GM13977 (cell line): ENCODE data around the gene SYNPO2.

ENCODE experiments used
- DNase-seq: peaks from one replicate; pipeline ENCODE4 v3.0.0; 2012; ENCODE audit warnings: low spot score
- in situ Hi-C: fragments of 300-500 bp; cut with MboI; formaldehyde crosslinking; loops from one replicate; pipeline ENCODE4 v1.12.0; 2022; ENCODE audit warnings: low sequenced_read_pairs, low pct_unique_long_range_greater_than_20kb, mixed read lengths, inconsistent platforms; ENCODE audit not compliant: unreplicated experiment
- TF ChIP-seq, protein P1 (sequence below): IDR thresholded peaks from 2 replicates; pipeline ENCODE4 v1.5.1; 2012; ENCODE audit warnings: mild to moderate bottlenecking, control low read depth; ENCODE audit not compliant: insufficient read depth; ENCODE audit errors: extremely low read depth, missing control alignments

SYNPO2 gene

DNA sequence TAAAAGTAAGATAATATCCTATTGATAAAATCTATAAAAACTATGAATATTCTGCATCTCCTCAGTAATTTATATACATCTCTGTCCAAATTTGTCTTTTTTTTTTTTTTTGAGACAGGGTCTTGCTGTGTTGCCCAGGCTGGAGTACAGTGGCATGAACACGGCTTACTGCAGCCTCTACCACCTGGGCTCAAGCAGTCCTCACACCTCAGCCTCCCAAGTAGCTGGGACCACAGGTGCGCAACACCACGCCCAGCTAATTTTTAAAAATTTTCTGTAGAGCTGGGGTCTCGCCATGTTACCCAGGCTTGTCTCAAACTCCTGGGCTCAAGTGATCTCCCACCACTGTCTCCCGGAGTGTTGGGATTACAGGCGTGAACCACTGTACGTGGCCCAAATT lies 40.4 kb upstream of the SYNPO2 start:
- no peak for DNase-seq
- TF ChIP-seq, protein P1, sequence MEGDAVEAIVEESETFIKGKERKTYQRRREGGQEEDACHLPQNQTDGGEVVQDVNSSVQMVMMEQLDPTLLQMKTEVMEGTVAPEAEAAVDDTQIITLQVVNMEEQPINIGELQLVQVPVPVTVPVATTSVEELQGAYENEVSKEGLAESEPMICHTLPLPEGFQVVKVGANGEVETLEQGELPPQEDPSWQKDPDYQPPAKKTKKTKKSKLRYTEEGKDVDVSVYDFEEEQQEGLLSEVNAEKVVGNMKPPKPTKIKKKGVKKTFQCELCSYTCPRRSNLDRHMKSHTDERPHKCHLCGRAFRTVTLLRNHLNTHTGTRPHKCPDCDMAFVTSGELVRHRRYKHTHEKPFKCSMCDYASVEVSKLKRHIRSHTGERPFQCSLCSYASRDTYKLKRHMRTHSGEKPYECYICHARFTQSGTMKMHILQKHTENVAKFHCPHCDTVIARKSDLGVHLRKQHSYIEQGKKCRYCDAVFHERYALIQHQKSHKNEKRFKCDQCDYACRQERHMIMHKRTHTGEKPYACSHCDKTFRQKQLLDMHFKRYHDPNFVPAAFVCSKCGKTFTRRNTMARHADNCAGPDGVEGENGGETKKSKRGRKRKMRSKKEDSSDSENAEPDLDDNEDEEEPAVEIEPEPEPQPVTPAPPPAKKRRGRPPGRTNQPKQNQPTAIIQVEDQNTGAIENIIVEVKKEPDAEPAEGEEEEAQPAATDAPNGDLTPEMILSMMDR, result no peak
- in situ Hi-C loops, result no loop called here

DNA sequence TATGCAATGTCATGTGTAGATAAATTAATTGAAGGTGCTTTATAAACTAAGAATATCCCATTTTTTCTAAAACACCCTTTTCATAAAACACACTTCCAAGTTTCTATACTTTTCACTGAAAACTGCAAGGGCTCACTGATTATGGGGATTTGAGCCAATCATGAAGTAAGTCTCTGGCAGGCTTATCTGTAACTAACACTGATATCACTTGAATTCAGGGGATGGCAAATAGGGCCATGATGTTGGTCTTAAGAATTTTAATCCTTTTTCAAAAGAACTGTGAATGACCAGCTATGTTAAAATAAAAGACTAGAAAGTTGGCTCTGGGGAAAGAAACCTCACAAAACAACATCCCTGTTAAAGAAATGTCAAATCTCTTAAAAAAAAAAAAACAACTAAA lies 39.8 kb upstream of the SYNPO2 start:
- DNase-seq, result no peak
- TF ChIP-seq, protein P1, result no peak
- in situ Hi-C loops, result no loop called here

DNA sequence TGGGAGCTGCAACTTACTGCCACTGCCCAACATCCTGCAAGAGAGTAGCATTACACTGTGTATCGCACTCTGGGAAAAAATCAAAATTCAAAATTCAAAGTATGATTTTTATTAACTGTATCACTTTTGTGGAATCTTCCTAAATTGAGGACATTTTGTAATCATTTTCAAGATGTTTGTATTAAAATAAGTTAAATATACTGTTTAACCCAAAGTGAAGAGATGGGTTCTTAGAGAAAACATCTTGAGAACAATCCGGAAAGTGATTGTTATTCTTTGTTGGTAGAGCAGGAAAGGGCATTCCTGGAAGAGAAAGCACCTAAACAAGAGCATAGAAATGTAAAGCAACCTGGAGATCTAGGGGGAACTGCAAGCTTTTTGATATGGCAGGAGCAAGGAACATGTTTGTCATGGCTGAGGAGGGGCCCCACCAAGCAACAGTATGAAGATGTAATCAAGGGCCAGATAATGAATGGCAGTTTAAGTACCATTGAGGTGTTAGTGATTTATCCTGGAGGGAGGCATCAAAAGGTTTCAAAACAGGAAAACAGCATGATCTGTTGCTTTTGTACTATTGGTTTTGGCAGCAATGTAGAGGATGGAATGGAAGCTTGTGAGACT lies 38.7 kb upstream of the SYNPO2 start:
- TF ChIP-seq, protein P1, result no peak
- DNase-seq, result no peak
- in situ Hi-C loops, result no loop called here

DNA sequence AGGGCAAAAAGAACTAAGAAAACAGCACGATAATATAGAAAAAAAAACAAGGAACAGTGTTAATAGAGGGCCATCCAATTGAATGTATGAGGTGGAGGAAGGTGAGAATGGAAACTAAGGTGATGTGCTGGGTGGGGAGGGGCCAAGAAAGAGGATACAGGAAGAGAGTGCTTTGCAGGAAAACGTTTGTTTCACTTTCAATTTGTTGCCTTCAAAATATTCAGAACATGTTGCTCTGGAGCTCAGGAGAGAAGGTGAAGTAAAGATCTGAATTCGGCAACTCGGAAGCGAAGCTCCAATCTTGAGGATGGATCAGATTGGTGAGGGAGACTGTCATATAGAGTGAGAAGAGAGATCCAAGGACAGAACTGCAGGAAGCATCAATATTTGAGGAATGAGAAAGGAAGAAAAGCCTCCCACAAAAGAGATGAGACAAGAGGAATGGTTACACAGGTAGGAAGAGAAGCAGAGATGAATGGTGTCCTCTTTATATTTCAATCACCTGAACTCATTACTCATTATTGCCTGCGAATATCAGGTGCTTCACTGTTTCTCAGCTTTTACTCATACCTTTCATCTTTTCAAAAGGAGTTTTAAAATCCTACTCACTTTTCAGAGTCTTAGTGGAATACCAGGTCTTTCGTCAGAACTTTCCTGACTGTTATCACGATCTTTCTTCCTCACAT lies 38.0 kb upstream of the SYNPO2 start:
- TF ChIP-seq, protein P1, result no peak
- DNase-seq, result no peak
- in situ Hi-C loops, result no loop called here

DNA sequence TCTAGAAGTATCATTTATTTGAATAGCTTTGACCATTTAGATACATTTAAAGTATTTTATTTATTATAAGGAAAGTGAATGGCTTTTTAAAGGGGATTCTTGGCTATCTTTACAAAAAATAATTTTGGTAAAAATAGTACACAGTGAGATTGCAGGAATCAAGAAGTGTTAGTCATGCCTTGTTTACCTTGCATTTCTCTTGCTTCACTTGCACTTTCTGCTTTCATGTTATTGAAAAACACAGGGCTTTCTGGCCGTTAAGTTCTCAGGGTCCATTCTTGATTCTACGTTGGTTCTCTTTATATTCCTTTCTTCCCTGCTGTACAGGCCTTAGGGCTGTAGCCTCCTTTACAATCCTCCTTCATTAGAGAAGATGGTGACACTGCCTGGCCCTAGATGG lies 30.9 kb upstream of the SYNPO2 start:
- DNase-seq, result no peak
- TF ChIP-seq, protein P1, result no peak
- in situ Hi-C loops, result no loop called here

DNA sequence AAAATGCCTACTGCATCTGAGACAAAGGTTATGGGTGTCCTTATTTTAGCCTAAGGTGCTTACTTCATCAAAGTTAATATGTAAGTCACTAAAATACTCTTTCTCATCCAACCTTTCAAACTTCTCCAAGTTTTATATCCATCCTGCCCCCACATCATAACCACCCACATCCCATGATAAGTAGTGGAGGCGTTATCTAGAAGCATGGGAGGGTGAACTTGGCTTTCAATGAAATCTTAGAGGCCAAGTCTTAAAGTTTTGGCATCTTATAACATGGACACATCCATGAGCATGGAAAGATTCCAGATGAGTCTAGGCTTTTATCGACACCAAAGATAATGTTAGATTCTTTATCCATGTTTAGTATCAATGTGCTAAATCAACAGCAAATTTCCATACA lies 29.9 kb upstream of the SYNPO2 start:
- DNase-seq, result no peak
- TF ChIP-seq, protein P1, result no peak
- in situ Hi-C loops, result no loop called here
